ENCODE results near the gene GPATCH1. TPM values are rescaled to one million over a fixed set of nuclear protein-coding genes. Genes with fewer than 3 reads are reported as not detected.

GPATCH1 gene
- total and polyA plus RNA-seq, 2 of the 13 experiments (the other 11 are each of a cell fraction or from before 2014, with no cell fraction given) = 6.8 to 6.9 TPM

- TF ChIP-seq ARNTL (CRISPR knock-in tag; IDR thresholded peaks at IDR 0.05) = peak; percentile 42; the same call in 1 of the 2 replicates
- TF ChIP-seq ZGPAT (CRISPR knock-in tag; IDR thresholded peaks at IDR 0.05) = peak; percentile 91
- 0 out of 2 replicates have a peak, but pooled peaks have one; percentile 53 for TF ChIP-seq ZNF616 (CRISPR knock-in tag; IDR thresholded peaks at IDR 0.05; ENCODE audit: low read depth)
- peak; percentile 61 for TF ChIP-seq SNAPC2 (CRISPR knock-in tag; IDR thresholded peaks at IDR 0.05)
- no peak for TF ChIP-seq ZBTB40 (IDR thresholded peaks at IDR 0.05)
- peak; percentile 62; the same call in 1 of the 2 replicates for TF ChIP-seq ZBTB40 (CRISPR knock-in tag; IDR thresholded peaks at IDR 0.05)
- peak; percentile 44; the same call in 1 of the 2 replicates for TF ChIP-seq ZNF710 (CRISPR knock-in tag; IDR thresholded peaks at IDR 0.05; ENCODE audit: borderline replicate concordance)
- TF ChIP-seq ATF2 (CRISPR knock-in tag; IDR thresholded peaks at IDR 0.05) = peak; percentile 78
- peak; percentile 89 for TF ChIP-seq IKZF4 (CRISPR knock-in tag; IDR thresholded peaks at IDR 0.05; ENCODE audit: borderline replicate concordance, low read depth, not compliant biosample characterization)
- TF ChIP-seq TBX2 (CRISPR knock-in tag; IDR thresholded peaks at IDR 0.05; ENCODE audit: borderline replicate concordance) = peak; percentile 71
- TF ChIP-seq PRPF4 (IDR thresholded peaks at IDR 0.05; ENCODE audit: low read depth, low read length, poor library complexity, severe bottlenecking) = no peak
- no peak for TF ChIP-seq ZNF550 (CRISPR knock-in tag; IDR thresholded peaks at IDR 0.05; ENCODE audit: borderline replicate concordance)
- TF ChIP-seq ZNF484 (CRISPR knock-in tag; IDR thresholded peaks at IDR 0.05; ENCODE audit: borderline replicate concordance, low read depth) = no peak
Observed at GRCh38 chr19:33080761-33081681, at the start of gene GPATCH1 (continued).
